Fibroblast of peridontal ligament (primary cell): ENCODE results near the gene OSBPL5.

Experiments
- DNase-seq: peaks from one replicate; pipeline ENCODE4 v3.0.0-alpha.2; 2010; ENCODE audit errors: extremely low read depth

OSBPL5 gene

GRCh38 chr11:3197044-3197695, 32.1 kb upstream of the OSBPL5 start:
- DNase-seq: no peak

GRCh38 chr11:3196161-3197043, 31.3 kb upstream of the OSBPL5 start:
- no peak for DNase-seq

GRCh38 chr11:3195251-3196160, 30.4 kb upstream of the OSBPL5 start:
- DNase-seq: peak; percentile 24

GRCh38 chr11:3194016-3194816, 29.1 kb upstream of the OSBPL5 start:
- no peak for DNase-seq

- no peak for DNase-seq
Measured at GRCh38 chr11:3193373-3194015, 28.4 kb upstream of the OSBPL5 start.

- no peak for DNase-seq
Measured at GRCh38 chr11:3192511-3193372, 27.6 kb upstream of the OSBPL5 start.

- DNase-seq: no peak
Measured at GRCh38 chr11:3191586-3192324, 26.6 kb upstream of the OSBPL5 start.

- DNase-seq: no peak
Measured at GRCh38 chr11:3190600-3190999, 25.5 kb upstream of the OSBPL5 start.

GRCh38 chr11:3189886-3190583, 24.9 kb upstream of the OSBPL5 start:
- no peak for DNase-seq

- DNase-seq: no peak
Measured at GRCh38 chr11:3189196-3189843, 24.2 kb upstream of the OSBPL5 start.

- no peak for DNase-seq
Measured at GRCh38 chr11:3188496-3189195, 23.5 kb upstream of the OSBPL5 start.

GRCh38 chr11:3186166-3186953, 21.2 kb upstream of the OSBPL5 start:
- no peak for DNase-seq

- no peak for DNase-seq
Measured at GRCh38 chr11:3184732-3185347, 19.7 kb upstream of the OSBPL5 start.

- DNase-seq: no peak
Measured at GRCh38 chr11:3183523-3183922, 18.4 kb upstream of the OSBPL5 start.

- no peak for DNase-seq
Measured at GRCh38 chr11:3182462-3182852, 17.3 kb upstream of the OSBPL5 start.
